A673 (cell line): ENCODE measurements around the gene FLVCR2. TPM values are rescaled to one million over a fixed set of nuclear protein-coding genes. Genes with fewer than 3 reads are reported as not detected.

Experiments
- BruUV-seq: library from RNA; stranded (reverse); fragments of 400-500 nt; replicated peaks from 2 replicates; lab custom pipeline; 2021; lab: Mats Ljungman, UMichigan
- CTCF ChIA-PET: fragments of 300-600 bp; sonication (Branson Sonifier 250); formaldehyde crosslinking; loops from one replicate; lab custom pipeline; 2022; ENCODE audit warnings: antibody characterized with exemption; lab: Charles Lee
- POLR2A ChIA-PET: fragments of 300-600 bp; sonication (Branson Sonifier 250); formaldehyde crosslinking; loops from one replicate; lab custom pipeline; 2022; ENCODE audit warnings: antibody characterized with exemption; ENCODE audit not compliant: low non-redundant PET; lab: Charles Lee
- DNase-seq: peaks from one replicate; pipeline ENCODE4 v3.0.0-alpha.2; 2015; ENCODE audit warnings: low spot score
- H3K27ac ChIP-seq: fragments of 200-600 bp; sonication (generic); 2 replicates; pipeline ENCODE4 v1.5.1; 2016; ENCODE audit warnings: mixed run types, low read depth, mild to moderate bottlenecking, mixed read lengths, antibody characterized with exemption, low read length; ENCODE audit not compliant: poor library complexity, severe bottlenecking
- H3K27me3 ChIP-seq: fragments of 200-600 bp; sonication (generic); replicated peaks from 2 replicates; pipeline ENCODE4 v1.6.1; 2017; ENCODE audit warnings: mixed run types, low read depth, mild to moderate bottlenecking, mixed read lengths, antibody characterized with exemption, low read length; ENCODE audit not compliant: insufficient read depth, poor library complexity
- H3K36me3 ChIP-seq: fragments of 200-600 bp; sonication (generic); 2 replicates; pipeline ENCODE4 v1.6.1; 2016; ENCODE audit warnings: mixed run types, mild to moderate bottlenecking, mixed read lengths, antibody characterized with exemption, low read length; ENCODE audit not compliant: insufficient read depth, poor library complexity, severe bottlenecking
- H3K4me1 ChIP-seq: fragments of 200-600 bp; sonication (generic); 2 replicates; pipeline ENCODE4 v1.6.1; 2017; ENCODE audit warnings: mixed run types, mild to moderate bottlenecking, mixed read lengths, antibody characterized with exemption, low read length; ENCODE audit not compliant: insufficient read depth, poor library complexity, severe bottlenecking
- H3K4me3 ChIP-seq: fragments of 200-600 bp; sonication (generic); 2 replicates; pipeline ENCODE4 v1.5.1; 2016; ENCODE audit warnings: low read depth, mixed run types, mild to moderate bottlenecking, mixed read lengths, low read length; ENCODE audit not compliant: poor library complexity, severe bottlenecking
- H3K9me3 ChIP-seq: fragments of 200-600 bp; sonication (generic); 2 replicates; pipeline ENCODE4 v1.6.1; 2016; ENCODE audit warnings: mixed run types, low read depth, mild to moderate bottlenecking, mixed read lengths, antibody characterized with exemption, low read length; ENCODE audit not compliant: poor library complexity, severe bottlenecking
- CTCF ChIP-seq: fragments of 300-800, 200-600 bp; sonication (generic); conservative IDR thresholded peaks from 2 replicates; pipeline ENCODE4 v1.5.1; 2017; ENCODE audit warnings: low read depth, mild to moderate bottlenecking, antibody characterized with exemption, low read length, moderate library complexity, mixed read lengths
- EZH2 ChIP-seq: fragments of 200-600 bp; sonication (generic); IDR thresholded peaks from 2 replicates; pipeline ENCODE4 v1.6.1; 2017; ENCODE audit warnings: borderline replicate concordance, low read depth, mild to moderate bottlenecking, mixed read lengths, antibody characterized with exemption, low read length; ENCODE audit not compliant: poor library complexity, severe bottlenecking
- intact Hi-C: fragments of 100-400 bp; cut with micrococcal nuclease; formaldehyde crosslinking; loops from one replicate; pipeline ENCODE4 v1.10.0; 2022; ENCODE audit not compliant: unreplicated experiment
- total RNA-seq: library from RNA; stranded (reverse); gene quantifications from 2 replicates; pipeline ENCODE4 v1.2.3, GENCODE V29; 2021

The FLVCR2 gene
- total RNA-seq, 1 experiment from 2014 or later = 3.5 TPM

- intact Hi-C loops = no loop called here
- no peak overlapping the region for H3K4me3 ChIP-seq
Measured at GRCh38 chr14:75559045-75559444, 19.4 kb upstream of the FLVCR2 start.

DNA sequence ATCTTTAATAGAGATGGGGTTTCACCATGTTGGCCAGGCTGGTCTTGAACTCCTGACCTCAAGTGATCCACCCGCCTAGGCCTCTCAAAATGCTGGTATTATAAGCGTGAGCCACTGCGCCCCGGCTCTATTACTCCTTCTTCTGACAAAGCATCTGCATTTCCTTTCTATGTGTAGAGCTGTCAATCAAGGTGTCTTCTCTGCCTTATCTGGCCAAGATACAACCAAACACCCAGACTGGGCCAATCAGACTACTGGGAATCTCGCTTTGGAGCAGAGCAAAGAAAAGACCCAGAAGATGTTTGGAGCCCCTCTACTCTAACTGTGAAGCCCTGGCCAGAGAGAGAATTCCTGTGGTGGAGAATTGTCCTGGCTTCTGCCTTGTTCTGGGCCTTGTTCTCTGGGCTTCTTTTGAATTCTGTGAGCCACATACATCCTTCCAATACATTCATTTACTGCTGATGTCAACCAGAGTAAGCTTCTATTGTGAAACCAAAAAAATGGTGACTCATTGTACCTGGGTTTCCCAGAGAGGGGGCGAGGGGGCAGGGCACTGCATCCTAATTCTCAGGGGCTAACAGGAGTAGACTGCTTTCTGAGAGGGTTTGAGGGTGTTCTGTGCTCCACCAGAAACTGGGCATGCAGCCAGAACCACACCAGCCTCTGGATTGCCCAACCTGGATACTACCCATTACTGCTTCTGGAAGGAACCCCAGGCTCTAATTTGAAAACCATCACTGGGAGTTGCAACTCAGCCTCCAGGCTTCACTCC is 18.8 kb upstream of the FLVCR2 start:
- Histone ChIP-seq H3K4me1 (no peaks in the 10 kb centered on the region), H3K9me3 (no peaks in the 10 kb centered on the region), H3K27ac (no peak overlapping the region), H3K27me3 (peaks cover 9% of the 10 kb centered on the region), H3K36me3 (no peaks in the 10 kb centered on the region), H3K4me3 (no peak overlapping the region)
- ChIA-PET POLR2A (no interaction called here), CTCF (no interaction called here)
- TF ChIP-seq CTCF (no peak), EZH2 (no peak)
- intact Hi-C loops = loop anchor here (2.0 to 10.0 kb wide), 2 partner anchors 253 to 435 kb away; partner anchors contain the start of gene NEK9
- BruUV-seq = no TSS peak
- DNase-seq = peak; percentile 14

More at GRCh38 chr14:75559045-75559444, 19.4 kb upstream of the FLVCR2 start:
- no peak for DNase-seq
- TF ChIP-seq EZH2 (no peak), CTCF (no peak)
- H3K9me3 ChIP-seq = no peaks in the 10 kb centered on the region
- ChIA-PET POLR2A (no interaction called here), CTCF (no interaction called here)
- H3K36me3 ChIP-seq = no peaks in the 10 kb centered on the region
- no TSS peak for BruUV-seq
- H3K4me1 ChIP-seq = no peaks in the 10 kb centered on the region
- H3K27ac ChIP-seq = no peak overlapping the region
- H3K27me3 ChIP-seq = peaks cover 6% of the 10 kb centered on the region

GRCh38 chr14:75561013-75561432 is 17.4 kb upstream of the FLVCR2 start:
- H3K9me3 ChIP-seq = no peaks in the 10 kb centered on the region
- no peaks in the 10 kb centered on the region for H3K4me1 ChIP-seq
- CTCF ChIA-PET = interaction anchor here (0.6 to 1.1 kb wide), 4 partner anchors 12 to 238 kb away, joined by 3 to 6 read pairs (median 4); no protein-coding TSS in a partner anchor
- no peak overlapping the region for H3K4me3 ChIP-seq
- no peaks in the 10 kb centered on the region for H3K36me3 ChIP-seq
- POLR2A ChIA-PET = no interaction called here
- TF ChIP-seq CTCF = peak; percentile 87
- no peak for TF ChIP-seq EZH2
- BruUV-seq = no TSS peak
- H3K27me3 ChIP-seq = peaks cover 9% of the 10 kb centered on the region
- peak; percentile 64 for DNase-seq
- no peak overlapping the region for H3K27ac ChIP-seq
- intact Hi-C loops = loop anchor here (2.0 to 10.0 kb wide), 2 partner anchors 254 to 436 kb away; partner anchors contain the start of gene NEK9
